Measurements from ENCODE around the gene CCR7.

DNA sequence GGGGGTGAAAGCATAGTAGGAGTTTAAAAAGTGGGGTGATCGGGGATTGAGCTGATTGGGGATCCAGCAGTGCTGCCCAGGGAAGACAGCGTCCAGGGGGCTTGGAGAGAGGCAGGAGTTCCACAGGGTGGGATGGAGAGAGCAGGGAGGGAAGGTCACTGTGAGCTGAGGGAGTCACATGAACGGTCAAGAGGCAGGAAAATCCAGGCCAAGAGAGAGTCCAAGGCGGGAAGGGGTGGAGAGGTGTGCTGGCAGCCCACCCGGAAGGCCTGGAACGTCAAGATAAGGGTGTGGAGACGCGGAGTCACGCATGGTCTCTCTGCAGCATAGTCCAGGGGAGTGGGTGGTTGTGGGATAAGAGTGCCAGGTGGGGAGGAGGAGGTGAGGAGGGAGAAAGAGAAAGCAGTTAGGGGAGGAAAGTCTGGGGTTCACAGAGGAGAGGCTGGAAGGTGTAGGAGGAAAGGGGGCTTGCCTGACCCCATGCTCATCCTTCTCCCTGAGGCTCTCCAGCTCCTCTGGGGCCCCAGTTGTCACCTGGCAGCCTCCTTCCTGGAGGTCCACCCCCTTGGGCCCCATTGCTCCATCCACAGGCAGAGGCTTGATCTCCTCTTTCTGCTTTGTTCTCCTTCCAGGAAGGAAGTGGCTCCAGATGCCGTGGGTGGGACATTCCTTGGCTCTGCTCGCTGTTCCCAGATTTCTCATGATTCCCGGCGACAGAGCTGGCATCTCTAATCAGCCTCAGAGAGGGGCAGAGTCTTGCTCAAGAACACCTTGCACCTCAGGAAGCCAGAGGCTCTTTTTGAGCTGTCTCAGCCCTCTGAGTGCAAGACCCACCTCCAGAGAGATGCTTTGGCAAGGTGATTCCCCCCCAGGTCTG is 28.7 kb downstream of the CCR7 start:
- TF ChIP-seq, protein P1, sequence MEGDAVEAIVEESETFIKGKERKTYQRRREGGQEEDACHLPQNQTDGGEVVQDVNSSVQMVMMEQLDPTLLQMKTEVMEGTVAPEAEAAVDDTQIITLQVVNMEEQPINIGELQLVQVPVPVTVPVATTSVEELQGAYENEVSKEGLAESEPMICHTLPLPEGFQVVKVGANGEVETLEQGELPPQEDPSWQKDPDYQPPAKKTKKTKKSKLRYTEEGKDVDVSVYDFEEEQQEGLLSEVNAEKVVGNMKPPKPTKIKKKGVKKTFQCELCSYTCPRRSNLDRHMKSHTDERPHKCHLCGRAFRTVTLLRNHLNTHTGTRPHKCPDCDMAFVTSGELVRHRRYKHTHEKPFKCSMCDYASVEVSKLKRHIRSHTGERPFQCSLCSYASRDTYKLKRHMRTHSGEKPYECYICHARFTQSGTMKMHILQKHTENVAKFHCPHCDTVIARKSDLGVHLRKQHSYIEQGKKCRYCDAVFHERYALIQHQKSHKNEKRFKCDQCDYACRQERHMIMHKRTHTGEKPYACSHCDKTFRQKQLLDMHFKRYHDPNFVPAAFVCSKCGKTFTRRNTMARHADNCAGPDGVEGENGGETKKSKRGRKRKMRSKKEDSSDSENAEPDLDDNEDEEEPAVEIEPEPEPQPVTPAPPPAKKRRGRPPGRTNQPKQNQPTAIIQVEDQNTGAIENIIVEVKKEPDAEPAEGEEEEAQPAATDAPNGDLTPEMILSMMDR (IDR thresholded peaks at IDR 0.05; ENCODE audit: low read length), result no peak
- no peak for TF ChIP-seq EZH2 (optimal IDR thresholded peaks at IDR 0.05; ENCODE audit: low read depth, low read length)
